Left hindlimb (tissue), 1 donor: ENCODE measurements around the gene OR13J1.

Experiments
- DNase-seq: peaks from one replicate; pipeline ENCODE4 v3.0.0-alpha.2; 2018

The OR13J1 gene

DNA sequence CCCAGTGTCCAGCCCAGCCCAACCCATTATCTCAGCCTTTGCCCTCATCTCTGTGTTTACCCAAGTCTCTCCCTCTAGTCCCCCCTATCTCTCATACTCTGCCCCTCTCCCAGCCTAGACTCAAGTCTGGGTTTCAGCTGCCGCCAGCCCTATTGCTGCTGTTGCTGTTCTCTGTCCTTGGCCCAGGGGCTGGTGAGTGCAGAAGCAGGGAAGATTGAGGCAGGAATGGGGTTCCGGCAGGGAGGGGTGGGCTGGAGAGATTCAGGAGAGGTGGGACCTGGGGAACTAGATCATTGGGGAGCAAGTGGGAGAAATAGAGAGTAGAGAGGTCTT, 40.5 kb downstream of the OR13J1 start:
- DNase-seq, result no peak

DNA sequence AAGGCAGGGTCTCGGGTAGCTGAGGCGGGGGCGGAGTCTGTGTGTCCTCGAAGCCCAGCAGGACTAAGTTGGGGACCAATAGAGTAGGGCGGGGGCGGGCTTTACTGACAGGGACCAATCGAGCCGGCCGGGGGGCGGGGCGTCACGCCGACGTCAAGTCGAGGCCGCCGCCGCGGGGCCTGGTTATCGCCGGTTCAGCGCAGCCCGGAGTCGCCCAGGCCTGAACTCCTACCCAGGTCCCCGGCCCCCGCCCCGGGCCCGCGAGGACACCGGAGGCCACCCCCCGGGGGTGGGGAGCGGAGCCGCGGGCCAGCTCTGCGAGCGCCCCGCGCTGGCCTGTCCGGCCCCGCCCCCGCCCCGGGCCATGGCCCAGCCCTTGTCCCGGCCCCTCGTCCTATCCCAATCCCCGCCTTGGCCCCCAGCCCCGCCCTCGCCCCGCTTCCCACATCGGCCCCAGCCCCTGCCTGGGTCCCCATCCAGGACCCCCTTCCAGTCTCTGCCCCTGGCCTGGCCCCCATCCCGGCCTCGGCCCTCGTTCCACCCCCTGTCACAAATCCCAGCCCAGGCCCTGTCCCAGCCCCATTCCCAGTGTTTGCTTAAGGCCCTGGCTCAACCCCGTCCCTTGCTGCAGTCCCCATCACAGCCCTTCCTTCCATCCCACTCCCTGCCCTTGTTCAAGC, 41.0 kb downstream of the OR13J1 start, which contains the start of gene TMEM8B:
TMEM8B (plus strand) TSS at position 145 of the 680 bp plus-strand sequence; CDS start at position 365, 220 bp downstream.
- peak; percentile 97 for DNase-seq

DNA sequence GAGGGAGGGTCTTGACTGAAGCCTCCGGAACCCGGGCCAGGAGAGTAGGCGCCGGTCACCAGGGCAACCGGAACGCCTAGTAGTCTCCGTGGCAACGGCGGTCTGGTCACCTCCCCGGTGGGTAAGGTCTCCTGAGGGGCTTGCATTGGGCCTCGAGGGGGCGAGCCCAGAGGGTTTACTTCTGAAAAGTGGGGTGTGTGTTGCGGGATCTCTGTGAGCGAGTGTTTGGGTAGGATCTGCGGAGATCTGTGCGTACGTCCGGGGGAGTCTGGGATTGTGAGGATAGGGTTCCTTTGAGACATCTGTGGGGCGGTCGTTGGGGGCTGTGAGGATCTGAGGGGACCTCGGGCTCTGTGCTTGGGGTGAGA, 41.5 kb downstream of the OR13J1 start, which contains the start of gene FAM221B:
FAM221B (minus strand) TSS at position 17 of the 368 bp plus-strand sequence. CDS start 2,571 bp downstream, outside the sequence.
- DNase-seq, result no peak

DNA sequence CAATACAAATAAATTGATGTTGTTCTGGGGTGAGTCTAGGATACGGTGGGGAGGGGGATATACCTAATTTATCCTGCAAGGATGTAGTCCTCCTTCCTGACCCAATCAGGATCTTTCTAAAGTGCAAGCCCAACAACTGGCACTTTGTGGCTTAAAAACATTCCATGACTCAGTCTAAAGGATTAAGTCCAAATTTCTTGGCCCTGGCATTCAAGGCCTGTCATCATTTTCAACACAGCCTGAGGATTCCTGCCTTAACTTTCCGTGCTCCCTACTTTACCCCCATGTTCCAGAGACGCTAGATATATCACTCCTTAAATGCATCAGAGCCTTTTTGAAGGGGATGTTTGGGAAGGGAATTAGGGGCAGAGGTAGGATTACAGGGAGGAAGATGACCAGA, 42.7 kb downstream of the OR13J1 start:
- DNase-seq, result no peak

DNA sequence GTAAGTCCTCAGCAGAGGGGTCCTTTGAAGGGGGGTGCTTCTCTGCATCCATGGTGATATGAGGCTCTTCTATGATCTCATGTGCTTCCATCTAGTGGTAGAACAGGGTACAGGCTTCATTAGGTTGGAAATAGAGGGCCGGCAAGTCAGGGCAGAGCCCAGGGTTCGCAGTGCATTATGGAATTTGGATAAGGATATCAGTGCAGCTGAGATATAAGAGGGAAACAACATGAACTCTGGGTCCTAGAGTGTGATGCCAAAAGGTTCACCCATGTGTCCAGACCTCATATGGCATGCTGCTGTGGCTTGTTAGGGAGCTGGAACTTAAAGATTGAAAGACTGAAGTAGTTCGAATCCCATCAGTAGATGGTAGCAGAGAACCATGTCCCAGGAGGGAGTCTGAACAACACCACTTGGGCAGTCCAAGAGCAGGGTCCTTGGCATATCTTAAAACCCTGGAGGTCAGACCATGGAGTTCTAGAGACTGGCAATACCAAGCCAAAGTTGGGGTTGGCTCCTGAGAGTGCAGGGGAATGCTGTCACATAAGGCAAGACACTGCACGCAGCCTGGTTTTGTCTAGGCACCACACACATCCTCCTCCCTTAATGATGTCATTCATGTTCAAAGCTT, 44.0 kb downstream of the OR13J1 start:
- DNase-seq, result no peak

DNA sequence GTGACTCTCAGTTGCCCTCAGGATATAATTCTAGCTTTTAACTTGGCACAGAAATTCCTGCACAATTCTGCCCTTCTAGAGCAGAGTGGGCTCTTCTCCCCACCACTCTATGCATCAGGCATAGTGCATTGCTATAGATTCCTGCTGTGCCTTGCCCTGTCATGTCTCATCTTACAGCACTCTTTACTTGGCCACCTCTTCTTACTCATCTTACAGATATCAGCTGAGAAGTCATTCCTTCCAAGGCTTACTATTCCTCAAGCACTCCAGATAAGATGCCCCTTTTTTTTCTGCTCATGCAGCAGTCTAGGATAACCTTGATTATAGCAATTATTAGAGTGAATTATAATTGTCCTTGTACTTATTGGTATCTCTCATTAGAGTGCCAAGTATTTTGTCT, 47.3 kb downstream of the OR13J1 start:
- no peak for DNase-seq

DNA sequence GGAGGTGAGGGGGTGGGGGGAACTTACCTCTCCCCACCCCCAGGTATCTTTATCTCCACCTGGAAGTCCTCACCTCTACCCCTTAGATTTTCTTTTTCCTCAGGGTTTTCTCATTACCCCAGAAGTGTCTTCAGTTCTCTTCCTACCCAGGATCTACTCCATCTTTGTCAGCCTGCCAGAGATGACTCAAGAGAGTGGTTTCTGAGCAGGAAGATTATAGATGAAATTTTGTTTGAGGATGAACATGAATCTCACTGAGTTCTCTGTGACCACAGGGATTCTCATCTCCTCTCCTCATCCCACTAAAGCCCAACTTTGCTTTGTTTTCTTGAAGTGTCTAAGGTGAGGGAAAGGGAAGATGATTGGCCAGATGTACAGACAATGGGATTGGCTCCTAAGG, 50.1 kb downstream of the OR13J1 start:
- no peak for DNase-seq
